Measurements from ENCODE around the gene THAP10.
A peak's percentile ranks its signal among the peaks of the same experiment; 100 is the strongest.

Gene THAP10

DNA sequence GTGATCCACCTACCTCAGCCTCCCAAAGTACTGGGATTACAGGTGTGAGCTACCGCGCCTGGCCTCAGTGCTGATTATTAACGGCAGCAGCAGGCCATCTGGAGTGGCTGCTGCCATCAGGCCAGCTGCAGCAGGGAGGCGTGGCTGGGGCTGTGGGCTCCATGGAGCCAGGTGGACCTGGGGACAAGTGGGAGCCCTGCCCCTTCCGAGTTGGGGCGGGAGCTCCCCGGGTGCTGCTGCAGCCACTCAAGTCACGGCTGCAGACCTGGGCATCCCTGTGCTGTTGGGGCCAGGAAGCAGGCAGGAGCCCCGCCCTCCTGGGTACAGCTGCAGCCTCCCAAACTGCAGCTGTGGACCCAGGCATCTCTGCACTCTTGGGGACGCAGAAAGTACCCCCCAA is 24.3 kb upstream of the THAP10 start:
- Histone ChIP-seq H3K4me1 (ENCODE audit: control insufficient read depth, insufficient read depth, low read length) (no peaks in the 10 kb centered on the region), H3K9ac (ENCODE audit: low read depth, low read length) (no peak overlapping the region), H3K4me3 (ENCODE audit: low read depth, low read length) (no peak overlapping the region), H3K27me3 (ENCODE audit: control insufficient read depth, insufficient read depth, low read length) (no peaks in the 10 kb centered on the region), H3K36me3 (ENCODE audit: control insufficient read depth, insufficient read depth, low read length) (no peaks in the 10 kb centered on the region), H3K9me3 (ENCODE audit: control insufficient read depth, insufficient read depth, low read length) (no peaks in the 10 kb centered on the region)

DNA sequence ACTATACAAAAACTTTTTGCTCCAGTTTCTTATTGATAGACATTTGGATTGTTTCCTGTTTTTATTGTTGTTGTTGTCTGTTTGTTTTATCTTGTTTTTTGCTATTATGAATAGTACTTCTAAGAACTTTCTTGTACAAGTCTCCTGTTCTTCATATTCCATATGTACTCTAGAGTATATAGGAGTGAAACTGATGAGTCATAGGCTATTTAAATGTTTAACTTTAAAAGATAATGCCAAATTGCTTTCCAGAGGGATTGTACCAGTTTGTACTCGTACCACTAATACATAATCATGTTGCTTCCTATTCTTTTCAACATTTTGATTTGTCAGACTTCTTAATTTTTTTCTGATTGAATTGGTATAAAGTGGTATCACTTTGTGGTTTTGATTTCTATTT is 20.0 kb upstream of the THAP10 start:
- no peaks in the 10 kb centered on the region for H3K27me3 ChIP-seq (ENCODE audit: control insufficient read depth, insufficient read depth, low read length)
- H3K9ac ChIP-seq (ENCODE audit: low read depth, low read length), result no peak overlapping the region
- no peaks in the 10 kb centered on the region for H3K36me3 ChIP-seq (ENCODE audit: control insufficient read depth, insufficient read depth, low read length)
- H3K9me3 ChIP-seq (ENCODE audit: control insufficient read depth, insufficient read depth, low read length), result no peaks in the 10 kb centered on the region
- no peaks in the 10 kb centered on the region for H3K4me1 ChIP-seq (ENCODE audit: control insufficient read depth, insufficient read depth, low read length)
- H3K4me3 ChIP-seq (ENCODE audit: low read depth, low read length), result no peak overlapping the region

DNA sequence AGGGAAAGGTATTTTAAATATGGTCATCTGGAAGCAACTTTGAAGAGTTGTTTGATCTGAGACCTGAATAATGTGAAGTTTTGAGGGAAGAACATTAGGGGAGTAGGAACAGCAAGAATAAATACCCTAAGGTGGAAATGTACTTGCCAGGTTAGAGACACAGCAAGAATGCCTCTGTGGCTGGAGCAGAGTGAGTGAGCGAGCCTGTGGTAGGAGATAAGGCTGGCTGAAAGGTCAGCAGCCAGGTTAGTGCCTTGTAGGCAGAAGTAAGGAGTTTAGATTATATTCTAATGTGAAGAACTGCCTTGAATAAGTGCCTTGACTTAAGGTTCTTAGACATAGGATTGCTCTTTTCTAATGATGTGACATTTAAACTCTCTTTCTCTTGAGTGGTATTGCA is 18.7 kb upstream of the THAP10 start:
- Histone ChIP-seq H3K4me3 (ENCODE audit: low read depth, low read length) (no peak overlapping the region), H3K36me3 (ENCODE audit: control insufficient read depth, insufficient read depth, low read length) (no peaks in the 10 kb centered on the region), H3K9ac (ENCODE audit: low read depth, low read length) (no peak overlapping the region), H3K27me3 (ENCODE audit: control insufficient read depth, insufficient read depth, low read length) (no peaks in the 10 kb centered on the region), H3K4me1 (ENCODE audit: control insufficient read depth, insufficient read depth, low read length) (no peaks in the 10 kb centered on the region), H3K9me3 (ENCODE audit: control insufficient read depth, insufficient read depth, low read length) (no peaks in the 10 kb centered on the region)

DNA sequence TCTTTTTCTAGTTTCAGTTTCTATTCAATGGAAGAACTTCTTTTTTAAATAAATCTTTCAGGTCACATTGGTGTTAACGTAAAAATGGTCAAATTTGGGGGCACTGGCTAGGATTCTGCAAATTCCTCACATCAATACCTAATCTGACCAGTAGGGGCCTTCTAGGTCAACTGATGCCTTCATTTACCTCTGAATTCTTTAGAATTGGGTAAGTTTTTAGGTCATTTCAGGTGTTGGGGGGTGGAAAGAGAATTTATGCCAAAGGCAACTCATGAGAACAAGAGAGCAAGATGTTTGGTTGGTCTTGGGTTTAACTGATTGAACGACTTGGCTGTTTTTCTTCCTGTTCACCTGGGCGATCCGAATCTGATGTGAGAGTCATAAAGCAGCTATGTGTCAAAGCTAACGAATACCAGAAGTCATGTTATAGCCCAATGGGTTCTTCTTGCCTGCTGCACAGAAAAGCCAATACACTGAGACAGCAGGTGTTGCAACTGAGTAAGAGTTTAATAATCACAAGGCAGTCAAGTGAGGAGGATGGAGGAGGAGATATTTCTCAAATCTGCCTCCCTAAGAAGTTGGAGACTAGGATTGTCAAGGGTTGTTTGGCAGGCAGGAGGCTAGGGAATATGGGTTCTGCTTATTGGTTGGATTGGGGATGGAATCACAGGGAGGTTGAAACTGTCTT is 15.7 kb upstream of the THAP10 start:
- Histone ChIP-seq H3K4me3 (ENCODE audit: low read depth, low read length) (no peak overlapping the region), H3K36me3 (ENCODE audit: control insufficient read depth, insufficient read depth, low read length) (no peaks in the 10 kb centered on the region), H3K27me3 (ENCODE audit: control insufficient read depth, insufficient read depth, low read length) (no peaks in the 10 kb centered on the region), H3K9me3 (ENCODE audit: control insufficient read depth, insufficient read depth, low read length) (no peaks in the 10 kb centered on the region), H3K4me1 (ENCODE audit: control insufficient read depth, insufficient read depth, low read length) (no peaks in the 10 kb centered on the region), H3K9ac (ENCODE audit: low read depth, low read length) (no peak overlapping the region)

DNA sequence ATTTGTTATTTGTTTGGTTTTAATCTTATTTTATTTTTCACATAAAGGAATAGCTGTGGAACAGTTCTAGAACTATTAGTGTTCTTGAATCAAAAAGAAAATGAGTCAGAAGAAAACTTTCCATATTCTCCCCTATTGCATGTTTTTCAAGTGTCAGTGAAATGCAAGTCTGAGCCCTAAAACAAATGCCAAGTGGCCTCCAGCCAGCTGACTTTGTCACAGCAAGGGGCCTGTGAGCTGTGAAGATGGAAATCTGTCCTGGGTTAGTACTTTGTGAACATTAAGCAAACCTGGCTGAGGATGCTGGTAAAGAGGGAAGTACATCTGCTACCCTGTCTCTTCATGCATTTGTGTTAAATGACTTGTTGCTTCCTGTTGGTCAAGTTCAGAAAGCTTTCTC is 14.6 kb upstream of the THAP10 start:
- Histone ChIP-seq H3K9ac (ENCODE audit: low read depth, low read length) (no peak overlapping the region), H3K36me3 (ENCODE audit: control insufficient read depth, insufficient read depth, low read length) (no peaks in the 10 kb centered on the region), H3K9me3 (ENCODE audit: control insufficient read depth, insufficient read depth, low read length) (no peaks in the 10 kb centered on the region), H3K27me3 (ENCODE audit: control insufficient read depth, insufficient read depth, low read length) (no peaks in the 10 kb centered on the region), H3K4me1 (ENCODE audit: control insufficient read depth, insufficient read depth, low read length) (no peaks in the 10 kb centered on the region), H3K4me3 (ENCODE audit: low read depth, low read length) (no peak overlapping the region)

DNA sequence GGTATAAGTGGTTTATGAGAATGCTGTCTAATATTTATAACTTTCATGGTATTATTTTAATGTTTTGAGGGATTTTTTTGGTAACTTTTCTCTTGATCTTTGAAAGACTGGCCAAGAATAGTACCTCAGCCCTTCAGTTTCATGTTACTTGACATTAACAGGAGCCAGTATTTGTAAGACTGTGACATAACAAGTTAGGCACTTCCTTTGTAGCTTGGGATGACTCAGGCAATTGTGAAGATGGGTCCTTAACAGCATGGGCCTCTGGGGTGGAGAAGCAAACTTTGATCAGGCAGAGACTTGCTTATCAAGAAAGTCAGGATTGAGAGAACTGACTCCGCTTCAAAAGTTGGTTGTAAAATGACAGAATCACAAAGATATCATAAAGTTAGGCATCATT is 9.9 kb upstream of the THAP10 start:
- Histone ChIP-seq H3K4me1 (ENCODE audit: control insufficient read depth, insufficient read depth, low read length) (no peaks in the 10 kb centered on the region), H3K4me3 (ENCODE audit: low read depth, low read length) (no peak overlapping the region), H3K27me3 (ENCODE audit: control insufficient read depth, insufficient read depth, low read length) (no peaks in the 10 kb centered on the region), H3K36me3 (ENCODE audit: control insufficient read depth, insufficient read depth, low read length) (no peaks in the 10 kb centered on the region), H3K9ac (ENCODE audit: low read depth, low read length) (no peak overlapping the region), H3K9me3 (ENCODE audit: control insufficient read depth, insufficient read depth, low read length) (no peaks in the 10 kb centered on the region)

DNA sequence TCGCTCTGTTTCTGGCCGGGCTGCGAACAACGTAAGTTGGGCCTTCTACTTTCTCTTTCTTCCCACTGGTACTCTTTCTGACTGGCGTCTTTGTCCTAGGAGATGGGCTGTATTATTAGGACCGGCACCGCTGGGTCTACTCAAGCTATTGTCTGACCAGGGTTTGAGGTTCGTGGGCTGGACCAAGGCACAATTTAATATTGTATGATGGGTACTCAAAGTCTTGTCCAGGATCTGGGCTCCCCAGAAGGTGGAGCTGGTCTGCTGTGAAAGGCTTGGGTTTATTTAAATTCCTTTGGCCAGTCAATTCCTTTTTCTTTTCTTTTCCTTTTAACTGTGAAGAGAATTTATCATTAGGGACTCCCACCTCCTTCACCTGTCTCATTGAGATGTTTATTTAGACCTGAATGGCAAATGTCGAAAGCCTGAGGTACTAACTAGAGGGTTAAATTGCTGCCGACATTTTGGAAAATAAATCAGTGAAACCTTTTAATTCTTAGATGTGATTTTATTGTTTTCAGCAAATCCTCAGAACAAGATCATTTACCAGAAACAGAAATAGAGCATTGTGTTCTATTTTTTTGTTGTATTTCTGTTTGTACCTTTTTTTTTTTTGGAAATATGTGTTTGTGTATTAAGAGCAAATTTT is 803 bp upstream of the THAP10 start:
- Histone ChIP-seq H3K4me1 (ENCODE audit: control insufficient read depth, insufficient read depth, low read length) (no peaks in the 10 kb centered on the region), H3K27me3 (ENCODE audit: control insufficient read depth, insufficient read depth, low read length) (no peaks in the 10 kb centered on the region), H3K36me3 (ENCODE audit: control insufficient read depth, insufficient read depth, low read length) (no peaks in the 10 kb centered on the region), H3K4me3 (ENCODE audit: low read depth, low read length) (peak overlapping the region; percentile 68), H3K9me3 (ENCODE audit: control insufficient read depth, insufficient read depth, low read length) (no peaks in the 10 kb centered on the region), H3K9ac (ENCODE audit: low read depth, low read length) (no peak overlapping the region)

DNA sequence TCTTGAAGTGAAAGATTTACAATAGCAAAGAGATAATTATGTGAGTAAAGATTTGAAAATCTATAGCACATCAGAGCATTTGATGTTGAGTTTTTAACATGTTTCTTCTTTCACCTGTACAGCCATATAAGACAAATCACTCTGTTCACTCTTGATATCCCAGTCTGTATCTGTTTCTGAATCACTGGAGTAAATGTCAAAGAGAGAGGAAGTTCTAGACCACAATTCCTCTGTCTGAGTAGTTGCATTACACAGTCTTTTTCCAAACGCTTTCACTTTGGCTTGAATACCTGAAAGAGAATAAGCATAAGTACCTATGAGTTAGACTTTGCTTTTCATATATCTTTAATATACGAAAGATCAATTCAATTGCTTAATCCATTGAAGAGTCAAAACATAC is 9.9 kb downstream of the THAP10 start:
- Histone ChIP-seq H3K9ac (ENCODE audit: low read depth, low read length) (no peak overlapping the region), H3K36me3 (ENCODE audit: control insufficient read depth, insufficient read depth, low read length) (no peaks in the 10 kb centered on the region), H3K4me1 (ENCODE audit: control insufficient read depth, insufficient read depth, low read length) (no peaks in the 10 kb centered on the region), H3K9me3 (ENCODE audit: control insufficient read depth, insufficient read depth, low read length) (no peaks in the 10 kb centered on the region), H3K4me3 (ENCODE audit: low read depth, low read length) (no peak overlapping the region), H3K27me3 (ENCODE audit: control insufficient read depth, insufficient read depth, low read length) (no peaks in the 10 kb centered on the region)

DNA sequence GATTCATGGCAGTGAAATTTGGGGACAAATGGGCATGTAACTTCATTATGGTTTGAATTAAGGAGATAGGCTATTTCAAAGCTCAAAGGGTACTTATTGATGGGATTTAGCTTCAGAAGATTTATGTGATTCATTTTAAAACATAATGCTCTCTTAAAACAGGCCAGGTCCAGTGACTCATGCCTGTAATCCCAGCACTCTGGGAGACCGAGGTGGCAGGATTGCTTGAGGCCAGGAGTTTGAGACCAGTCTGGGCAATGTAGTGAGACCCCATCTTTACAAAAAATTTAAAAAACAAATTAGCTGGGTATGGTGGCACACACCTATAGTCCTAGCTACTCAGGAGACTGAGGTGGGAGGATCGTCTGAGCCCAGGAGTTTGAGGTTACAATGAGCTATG is 11.5 kb downstream of the THAP10 start:
- Histone ChIP-seq H3K9me3 (ENCODE audit: control insufficient read depth, insufficient read depth, low read length) (no peaks in the 10 kb centered on the region), H3K36me3 (ENCODE audit: control insufficient read depth, insufficient read depth, low read length) (no peaks in the 10 kb centered on the region), H3K4me1 (ENCODE audit: control insufficient read depth, insufficient read depth, low read length) (no peaks in the 10 kb centered on the region), H3K4me3 (ENCODE audit: low read depth, low read length) (no peak overlapping the region), H3K27me3 (ENCODE audit: control insufficient read depth, insufficient read depth, low read length) (no peaks in the 10 kb centered on the region), H3K9ac (ENCODE audit: low read depth, low read length) (no peak overlapping the region)

DNA sequence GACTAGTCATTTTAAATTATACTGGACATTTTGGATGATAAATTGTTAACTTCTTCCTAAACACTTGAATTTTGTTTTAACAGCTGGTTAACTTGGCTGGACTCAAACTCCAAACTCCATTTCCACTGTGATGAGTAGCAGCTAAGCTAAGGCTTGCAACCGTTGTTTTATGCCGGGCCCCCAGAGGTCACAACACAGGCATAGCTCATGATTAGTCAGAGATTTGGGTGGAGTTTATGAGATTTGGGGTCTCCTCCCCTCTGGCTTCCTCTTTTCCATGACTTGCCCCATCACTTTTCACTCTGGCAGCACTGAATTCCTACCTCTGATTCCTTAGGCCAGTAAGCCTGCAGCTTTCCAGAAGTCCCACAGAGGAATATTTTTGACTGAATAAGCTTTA is 12.8 kb downstream of the THAP10 start:
- Histone ChIP-seq H3K9ac (ENCODE audit: low read depth, low read length) (no peak overlapping the region), H3K27me3 (ENCODE audit: control insufficient read depth, insufficient read depth, low read length) (no peaks in the 10 kb centered on the region), H3K4me1 (ENCODE audit: control insufficient read depth, insufficient read depth, low read length) (no peaks in the 10 kb centered on the region), H3K9me3 (ENCODE audit: control insufficient read depth, insufficient read depth, low read length) (no peaks in the 10 kb centered on the region), H3K36me3 (ENCODE audit: control insufficient read depth, insufficient read depth, low read length) (no peaks in the 10 kb centered on the region), H3K4me3 (ENCODE audit: low read depth, low read length) (no peak overlapping the region)

DNA sequence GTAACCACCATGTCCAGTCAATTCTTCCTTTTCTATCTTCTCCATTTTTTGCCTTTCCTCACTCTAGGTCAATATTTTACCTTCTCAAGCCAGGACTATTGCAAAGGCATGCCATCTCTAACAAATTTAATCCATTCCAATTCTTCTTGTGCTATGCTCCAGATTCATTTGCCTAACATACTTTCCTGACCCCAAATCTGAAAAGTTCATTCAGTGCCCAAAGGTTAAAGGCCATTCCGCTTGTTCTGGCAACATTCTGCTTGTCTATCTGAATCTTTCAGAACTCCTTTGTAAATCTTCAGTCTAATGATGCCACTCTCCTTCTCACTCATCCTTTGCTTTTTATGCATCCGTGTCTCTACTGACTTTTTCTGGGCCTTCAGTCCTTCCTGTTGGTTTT is 15.6 kb downstream of the THAP10 start:
- H3K4me1 ChIP-seq (ENCODE audit: control insufficient read depth, insufficient read depth, low read length), result no peaks in the 10 kb centered on the region
- H3K27me3 ChIP-seq (ENCODE audit: control insufficient read depth, insufficient read depth, low read length), result no peaks in the 10 kb centered on the region
- H3K4me3 ChIP-seq (ENCODE audit: low read depth, low read length), result no peak overlapping the region
- no peak overlapping the region for H3K9ac ChIP-seq (ENCODE audit: low read depth, low read length)
- no peaks in the 10 kb centered on the region for H3K36me3 ChIP-seq (ENCODE audit: control insufficient read depth, insufficient read depth, low read length)
- H3K9me3 ChIP-seq (ENCODE audit: control insufficient read depth, insufficient read depth, low read length), result no peaks in the 10 kb centered on the region

DNA sequence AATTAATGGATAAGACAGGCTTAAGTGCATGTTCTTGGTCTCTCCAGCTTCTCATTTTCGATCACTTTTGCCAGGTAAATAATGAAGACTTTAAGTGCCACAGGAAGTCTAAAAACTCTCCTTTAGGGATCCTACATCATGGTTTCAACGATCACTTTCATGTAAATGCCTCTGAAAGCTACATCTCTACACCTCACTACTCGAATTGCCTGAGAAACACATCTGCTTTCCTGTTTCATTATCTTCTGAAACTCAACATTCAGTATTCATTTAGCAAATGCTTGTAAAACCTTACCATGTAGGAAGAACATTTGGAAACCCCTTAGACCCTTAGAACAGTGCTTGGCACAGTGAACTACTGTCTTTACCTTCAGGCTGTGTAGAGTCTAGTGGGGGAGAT is 16.2 kb downstream of the THAP10 start:
- H3K4me3 ChIP-seq (ENCODE audit: low read depth, low read length), result no peak overlapping the region
- no peak overlapping the region for H3K9ac ChIP-seq (ENCODE audit: low read depth, low read length)
- no peaks in the 10 kb centered on the region for H3K9me3 ChIP-seq (ENCODE audit: control insufficient read depth, insufficient read depth, low read length)
- no peaks in the 10 kb centered on the region for H3K4me1 ChIP-seq (ENCODE audit: control insufficient read depth, insufficient read depth, low read length)
- no peaks in the 10 kb centered on the region for H3K36me3 ChIP-seq (ENCODE audit: control insufficient read depth, insufficient read depth, low read length)
- no peaks in the 10 kb centered on the region for H3K27me3 ChIP-seq (ENCODE audit: control insufficient read depth, insufficient read depth, low read length)
